IMR-90 (cell line): Measurements from ENCODE around the gene FRK. TPM values are rescaled to one million over a fixed set of nuclear protein-coding genes. Genes with fewer than 3 reads are reported as not detected.

Experiments used
- ATAC-seq: fragments of 200-7000 bp; cut with Tn5 transposase; 2 replicates; pipeline ENCODE4 v1.9.1; 2020; ENCODE audit warnings: low read depth, mild to moderate bottlenecking, moderate library complexity
- BruUV-seq: library from RNA; stranded (reverse); fragments of 400-500 nt; replicated peaks from 2 replicates; lab custom pipeline; 2021; lab: Mats Ljungman, UMichigan
- CTCF ChIA-PET: fragments of 300-600 bp; formaldehyde crosslinking; extraction: SDS; loops from one replicate; lab custom pipeline; 2021; ENCODE audit warnings: antibody characterized with exemption; lab: Yijun Ruan, JAX
- POLR2A ChIA-PET: fragments of 300-600 bp; sonication (Branson Sonifier 250); formaldehyde crosslinking; loops from one replicate; lab custom pipeline; 2022; ENCODE audit warnings: antibody characterized with exemption; ENCODE audit not compliant: unreplicated experiment; lab: Charles Lee
- DNase-seq: peaks from one replicate; pipeline ENCODE4 v3.0.0; 2013
- H2AFZ ChIP-seq: replicated peaks from 2 replicates; pipeline ENCODE3; 2013; ENCODE audit warnings: low read length, mild to moderate bottlenecking; ENCODE audit not compliant: poor library complexity
- H2AK5ac ChIP-seq: 2 replicates; pipeline ENCODE4 v1.6.1; 2013; ENCODE audit warnings: low read depth, low read length, inconsistent platforms
- H2AK9ac ChIP-seq: replicated peaks from 2 replicates; pipeline ENCODE3; 2013; ENCODE audit warnings: mild to moderate bottlenecking, low read depth, low read length, moderate library complexity; ENCODE audit not compliant: poor library complexity
- H2BK120ac ChIP-seq: 2 replicates; pipeline ENCODE4 v1.6.1; 2013; ENCODE audit warnings: low read depth, low read length, inconsistent platforms
- H2BK15ac ChIP-seq: 3 replicates; pipeline ENCODE4 v1.6.1; 2013; ENCODE audit warnings: low read depth, low read length, inconsistent platforms
- H2BK20ac ChIP-seq: 2 replicates; pipeline ENCODE4 v1.6.1; 2013; ENCODE audit warnings: low read depth, mild to moderate bottlenecking, inconsistent platforms, low read length, moderate library complexity
- H2BK5ac ChIP-seq: 2 replicates; pipeline ENCODE4 v1.6.1; 2013; ENCODE audit warnings: mild to moderate bottlenecking, low read depth, low read length, inconsistent platforms; ENCODE audit not compliant: poor library complexity, severe bottlenecking
- H3K14ac ChIP-seq: replicated peaks from 2 replicates; pipeline ENCODE4 v1.6.1; 2013; ENCODE audit warnings: low read depth, low read length, inconsistent platforms
- H3K18ac ChIP-seq: 2 replicates; pipeline ENCODE4 v1.6.1; 2013; ENCODE audit warnings: low read depth, low read length, control low read depth
- H3K23ac ChIP-seq: 2 replicates; pipeline ENCODE4 v1.6.1; 2013; ENCODE audit warnings: low read depth, low read length, inconsistent platforms
- H3K27ac ChIP-seq: 2 replicates; pipeline ENCODE4 v1.5.1; 2013; ENCODE audit warnings: mild to moderate bottlenecking, control low read depth, low read length; ENCODE audit not compliant: insufficient read depth
- H3K27me3 ChIP-seq: 2 replicates; pipeline ENCODE4 v1.6.1; 2013; ENCODE audit warnings: low read length; ENCODE audit not compliant: control insufficient read depth, insufficient read depth
- H3K36me3 ChIP-seq: 2 replicates; pipeline ENCODE4 v1.6.1; 2013; ENCODE audit warnings: low read length, mixed read lengths; ENCODE audit not compliant: control insufficient read depth, insufficient read depth
- H3K4ac ChIP-seq: 2 replicates; pipeline ENCODE4 v1.6.1; 2013; ENCODE audit warnings: low read depth, low read length, inconsistent platforms
- H3K4me1 ChIP-seq: 2 replicates; pipeline ENCODE4 v1.6.1; 2013; ENCODE audit warnings: low read length, mixed read lengths; ENCODE audit not compliant: control insufficient read depth, insufficient read depth
- H3K4me2 ChIP-seq: 2 replicates; pipeline ENCODE4 v1.6.1; 2013; ENCODE audit warnings: low read depth, mild to moderate bottlenecking, control low read depth, low read length, moderate library complexity
- H3K4me3 ChIP-seq: 2 replicates; pipeline ENCODE4 v1.5.1; 2013; ENCODE audit warnings: low read depth, mild to moderate bottlenecking, control low read depth, low read length, moderate library complexity; ENCODE audit not compliant: insufficient read depth
- H3K56ac ChIP-seq: 2 replicates; pipeline ENCODE4 v1.6.1; 2013; ENCODE audit warnings: low read length, inconsistent platforms; ENCODE audit not compliant: insufficient read depth; ENCODE audit errors: extremely low read depth
- H3K79me1 ChIP-seq, 2 experiments: 2 replicates each; pipeline ENCODE4 v1.6.1; 2013; ENCODE audit warnings: low read length in 2 of 2, inconsistent platforms in 1 of 2, low read depth in 1 of 2
- H3K9ac ChIP-seq: 2 replicates; pipeline ENCODE4 v1.6.1; 2013; ENCODE audit warnings: low read depth, low read length, control low read depth
- H3K9me1 ChIP-seq: 2 replicates; pipeline ENCODE4 v1.6.1; 2013; ENCODE audit warnings: low read length, inconsistent platforms; ENCODE audit not compliant: insufficient read depth
- H3K9me3 ChIP-seq: 2 replicates; pipeline ENCODE4 v1.6.1; 2013; ENCODE audit warnings: low read length; ENCODE audit not compliant: control insufficient read depth, insufficient read depth
- H4K20me1 ChIP-seq: 2 replicates; pipeline ENCODE4 v1.6.1; 2013; ENCODE audit warnings: low read length, inconsistent platforms; ENCODE audit not compliant: insufficient read depth
- H4K5ac ChIP-seq: 2 replicates; pipeline ENCODE4 v1.6.1; 2013; ENCODE audit warnings: mild to moderate bottlenecking, low read depth, low read length, control low read depth
- H4K8ac ChIP-seq, 2 experiments: 2 replicates each; pipeline ENCODE4 v1.6.1; 2013; ENCODE audit warnings: low read depth in 2 of 2, low read length in 2 of 2, control low read depth in 1 of 2, inconsistent platforms in 1 of 2
- H4K91ac ChIP-seq: 2 replicates; pipeline ENCODE4 v1.6.1; 2013; ENCODE audit warnings: low read depth, low read length, inconsistent platforms; ENCODE audit not compliant: insufficient read depth
- CHD1 ChIP-seq: IDR thresholded peaks from 2 replicates; pipeline ENCODE4 v1.6.1; 2012; ENCODE audit warnings: low read depth, low read length, improper control_type of control experiment
- MAZ ChIP-seq: IDR thresholded peaks from 2 replicates; pipeline ENCODE4 v1.6.1; 2012; ENCODE audit warnings: low read depth, mild to moderate bottlenecking, low read length, improper control_type of control experiment, moderate library complexity, borderline replicate concordance
- WGBS, 2 experiments: methylation state at CpG; one replicate each; pipeline versions ENCODE4 v1.1.5 to v1.1.7; 2013; ENCODE audit warnings: missing lambda C conversion rate in 2 of 2; ENCODE audit not compliant: insufficient read length in 1 of 2; ENCODE audit errors: extremely low coverage in 2 of 2; 5-methylcytosine and 5-hydroxymethylcytosine counted together
- dilution Hi-C: fragments of 300-500 bp; cut with HindIII; formaldehyde crosslinking; loops from one replicate; pipeline ENCODE4 v1.14.3; 2018; ENCODE audit warnings: low sequenced_read_pairs; ENCODE audit not compliant: unreplicated experiment
- in situ Hi-C: fragments of 300-500 bp; cut with MboI; formaldehyde crosslinking; loops from 3 replicates; pipeline ENCODE4 v1.14.3; 2019; ENCODE audit warnings: low sequenced_read_pairs, inconsistent platforms, mixed read lengths
- intact Hi-C: fragments of 100-400 bp; cut with micrococcal nuclease; formaldehyde crosslinking; loops from 2 replicates; pipeline ENCODE4 v1.10.0; 2022
- polyA plus RNA-seq, 3 experiments: library from polyadenylated mRNA; depleted of rRNA; stranded (reverse); fragments of >200 nt; gene quantifications; 2 replicates each; pipeline ENCODE4 v1.2.3, GENCODE V29; 2012; ENCODE audit warnings: low replicate concordance in 1 of 3
- total RNA-seq: library from RNA; depleted of rRNA; stranded (reverse); fragments of >200 nt; gene quantifications from 2 replicates; pipeline ENCODE4 v1.2.3, GENCODE V29; 2012

The FRK gene
- total and polyA plus RNA-seq, 2 of the 4 experiments (the other 2 are of a cell fraction), result under 0.01 to 0.02 TPM

GRCh38 chr6:116036075-116036773 is 24.5 kb downstream of the FRK start:
- Histone ChIP-seq H4K5ac (no peak overlapping the region), H2AK9ac (no peak overlapping the region), H3K4me3 (no peak overlapping the region), H3K36me3 (no peaks in the 10 kb centered on the region), H3K14ac (no peak overlapping the region), H4K91ac (no peak overlapping the region), H3K4me1 (peaks cover 3% of the 10 kb centered on the region), H4K20me1 (no peaks in the 10 kb centered on the region), H2AFZ (no peak overlapping the region), H3K9me1 (no peaks in the 10 kb centered on the region), H3K56ac (no peak overlapping the region), H4K8ac (no peak overlapping the region; a peak in 1 of 4 replicates), H2BK120ac (no peak overlapping the region), H3K27ac (no peak overlapping the region), H3K27me3 (no peaks in the 10 kb centered on the region), H3K4me2 (no peak overlapping the region), H2BK20ac (no peak overlapping the region), H3K79me1 (no peaks in the 10 kb centered on the region), H3K9me3 (no peaks in the 10 kb centered on the region), H2BK15ac (no peak overlapping the region), H3K23ac (no peak overlapping the region), H3K18ac (no peak overlapping the region; the same call in 1 of the 2 replicates), H3K4ac (no peak overlapping the region), H3K9ac (no peak overlapping the region), H2BK5ac (no peak overlapping the region), H2AK5ac (no peak overlapping the region)
- DNase-seq (no peak), ATAC-seq (0 out of 2 replicates have a peak, but pooled peaks have one; percentile 32)
- no CpG with 5 or more reads among the region's 2 CpGs for WGBS, 2 experiments
- BruUV-seq, result no TSS peak
- dilution Hi-C loops (no loop called here), in situ Hi-C loops (no loop called here), intact Hi-C loops (no loop called here)
- CTCF ChIA-PET, result no interaction called here
- TF ChIP-seq MAZ (no peak), CHD1 (no peak)
- POLR2A ChIA-PET, result no interaction called here
